HG02763 (cell line): Measurements from ENCODE around the gene TMEM98.
"Not testable (repeated sequence)": the region's sequence is repeated elsewhere in the genome, so short reads cannot be mapped to it uniquely, and the experiment has no call there.

Source experiments
- ATAC-seq: cut with Tn5 transposase; IDR thresholded peaks from one replicate; pipeline ENCODE4 v1.9.1; 2021; ENCODE audit warnings: mild to moderate bottlenecking, moderate library complexity; ENCODE audit not compliant: unreplicated experiment

Gene TMEM98

GRCh38 chr17:32927724-32928585, at the start of gene TMEM98:
Gene TMEM98 (plus strand): TSS chr17:32928153. CDS start chr17:32931529, 3,376 bp downstream.
- ATAC-seq: no peak

GRCh38 chr17:32878211-32878610, 49.7 kb upstream of the TMEM98 start:
- ATAC-seq: no peak

GRCh38 chr17:32879134-32879533, 48.8 kb upstream of the TMEM98 start:
- no peak for ATAC-seq

GRCh38 chr17:32880671-32881453, 47.1 kb upstream of the TMEM98 start:
- no peak for ATAC-seq

- ATAC-seq: no peak
These were observed 45.9 kb upstream of the TMEM98 start for GRCh38 chr17:32882029-32882428.

- no peak for ATAC-seq
These were observed 45.2 kb upstream of the TMEM98 start for GRCh38 chr17:32882734-32883133.

- ATAC-seq: not testable (repeated sequence)
These were observed 41.0 kb upstream of the TMEM98 start for GRCh38 chr17:32886951-32887350.

- ATAC-seq: not testable (repeated sequence)
These were observed 40.5 kb upstream of the TMEM98 start for GRCh38 chr17:32887410-32887809.

- ATAC-seq: no peak
These were observed 33.7 kb upstream of the TMEM98 start for GRCh38 chr17:32894245-32894644.

GRCh38 chr17:32896647-32897258, 31.2 kb upstream of the TMEM98 start:
- no peak for ATAC-seq

- ATAC-seq: no peak
These were observed 28.5 kb upstream of the TMEM98 start for GRCh38 chr17:32899236-32900013.

- no peak for ATAC-seq
These were observed 26.2 kb upstream of the TMEM98 start for GRCh38 chr17:32901743-32902142.

GRCh38 chr17:32903774-32904673, 23.9 kb upstream of the TMEM98 start:
- no peak for ATAC-seq

- no peak for ATAC-seq
These were observed 23.1 kb upstream of the TMEM98 start for GRCh38 chr17:32904891-32905290.

GRCh38 chr17:32907583-32907982, 20.4 kb upstream of the TMEM98 start:
- ATAC-seq: no peak

- ATAC-seq: no peak
These were observed 18.1 kb upstream of the TMEM98 start for GRCh38 chr17:32909787-32910369.

- ATAC-seq: no peak
These were observed 17.2 kb upstream of the TMEM98 start for GRCh38 chr17:32910769-32911168.

- no peak for ATAC-seq
These were observed 15.6 kb upstream of the TMEM98 start for GRCh38 chr17:32912218-32912897.

GRCh38 chr17:32913593-32913992, 14.4 kb upstream of the TMEM98 start:
- ATAC-seq: no peak
